Parathyroid adenoma (tissue), 2 donors: ENCODE measurements around the gene SORT1.

Experiments
- H2AFZ ChIP-seq: fragments of 300-600 bp; sonication (generic); one replicate; pipeline ENCODE4 v1.7.0; 2017; ENCODE audit warnings: antibody characterized with exemption, mild to moderate bottlenecking
- H3K27ac ChIP-seq: fragments of 300-600 bp; sonication (generic); one replicate; pipeline ENCODE4 v1.7.0; 2017
- H3K27me3 ChIP-seq: fragments of 300-600 bp; sonication (generic); one replicate; pipeline ENCODE4 v1.7.0; 2017; ENCODE audit warnings: low read length; ENCODE audit not compliant: control insufficient read depth, insufficient read depth
- H3K36me3 ChIP-seq: fragments of 300-600 bp; sonication (generic); one replicate; pipeline ENCODE4 v1.7.0; 2017; ENCODE audit warnings: low read length; ENCODE audit not compliant: control insufficient read depth, insufficient read depth
- H3K4me1 ChIP-seq: fragments of 300-600 bp; sonication (generic); one replicate; pipeline ENCODE4 v1.7.0; 2017; ENCODE audit warnings: control low read depth
- H3K4me2 ChIP-seq: fragments of 300-600 bp; sonication (generic); one replicate; pipeline ENCODE4 v1.7.0; 2017; ENCODE audit warnings: low read length
- H3K4me3 ChIP-seq: fragments of 300-600 bp; sonication (generic); one replicate; pipeline ENCODE4 v1.7.0; 2017; ENCODE audit warnings: low read depth, low read length
- H3K79me2 ChIP-seq: fragments of 300-600 bp; sonication (generic); one replicate; pipeline ENCODE4 v1.7.0; 2017; ENCODE audit warnings: control low read depth
- H3K9ac ChIP-seq: fragments of 300-600 bp; sonication (generic); one replicate; pipeline ENCODE4 v1.7.0; 2017; ENCODE audit warnings: mild to moderate bottlenecking
- H3K9me3 ChIP-seq: fragments of 300-600 bp; sonication (generic); one replicate; pipeline ENCODE4 v1.7.0; 2017; ENCODE audit warnings: low read length; ENCODE audit not compliant: control insufficient read depth
- CTCF ChIP-seq: fragments of 300-600 bp; sonication (generic); IDR thresholded peaks from one replicate; pipeline ENCODE4 v1.7.0; 2017; ENCODE audit warnings: antibody characterized with exemption, mild to moderate bottlenecking
- donor health status: primary hyperparathyroidism.

SORT1 gene

GRCh38 chr1:109322974-109323373 is 74.7 kb downstream of the SORT1 start:
- Histone ChIP-seq H2AFZ (no peak overlapping the region), H3K27me3 (no peaks in the 10 kb centered on the region), H3K4me3 (no peak overlapping the region), H3K36me3 (no peaks in the 10 kb centered on the region), H3K9ac (no peak overlapping the region), H3K9me3 (no peaks in the 10 kb centered on the region), H3K79me2 (no peaks in the 10 kb centered on the region), H3K27ac (no peak overlapping the region), H3K4me2 (no peak overlapping the region), H3K4me1 (no peaks in the 10 kb centered on the region)
- TF ChIP-seq CTCF: no peak

- H3K4me1 ChIP-seq: no peaks in the 10 kb centered on the region
- H3K27ac ChIP-seq: no peak overlapping the region
- no peaks in the 10 kb centered on the region for H3K79me2 ChIP-seq
- no peaks in the 10 kb centered on the region for H3K27me3 ChIP-seq
- no peak for TF ChIP-seq CTCF
- H3K36me3 ChIP-seq: no peaks in the 10 kb centered on the region
- no peak overlapping the region for H3K4me3 ChIP-seq
- H3K9ac ChIP-seq: no peak overlapping the region
- no peak overlapping the region for H2AFZ ChIP-seq
- no peak overlapping the region for H3K4me2 ChIP-seq
- H3K9me3 ChIP-seq: no peaks in the 10 kb centered on the region
Measured at GRCh38 chr1:109319114-109319513, 78.6 kb downstream of the SORT1 start.

GRCh38 chr1:109316506-109316905 is 81.2 kb downstream of the SORT1 start:
- Histone ChIP-seq H2AFZ (no peak overlapping the region), H3K27ac (no peak overlapping the region), H3K4me1 (no peaks in the 10 kb centered on the region), H3K9ac (no peak overlapping the region), H3K79me2 (no peaks in the 10 kb centered on the region), H3K9me3 (no peaks in the 10 kb centered on the region), H3K27me3 (no peaks in the 10 kb centered on the region), H3K4me3 (no peak overlapping the region), H3K4me2 (no peak overlapping the region), H3K36me3 (no peaks in the 10 kb centered on the region)
- no peak for TF ChIP-seq CTCF

- Histone ChIP-seq H3K36me3 (no peaks in the 10 kb centered on the region), H3K4me1 (no peaks in the 10 kb centered on the region), H3K4me2 (no peak overlapping the region), H3K27me3 (no peaks in the 10 kb centered on the region), H3K9me3 (no peaks in the 10 kb centered on the region), H2AFZ (no peak overlapping the region), H3K4me3 (no peak overlapping the region), H3K9ac (no peak overlapping the region), H3K27ac (no peak overlapping the region), H3K79me2 (no peaks in the 10 kb centered on the region)
- no peak for TF ChIP-seq CTCF
Measured at GRCh38 chr1:109315288-109315687, 82.4 kb downstream of the SORT1 start.

- Histone ChIP-seq H3K9ac (no peak overlapping the region), H2AFZ (no peak overlapping the region), H3K9me3 (no peaks in the 10 kb centered on the region), H3K4me3 (no peak overlapping the region), H3K27me3 (no peaks in the 10 kb centered on the region), H3K4me2 (no peak overlapping the region), H3K36me3 (no peaks in the 10 kb centered on the region), H3K27ac (no peak overlapping the region), H3K4me1 (no peaks in the 10 kb centered on the region), H3K79me2 (no peaks in the 10 kb centered on the region)
- no peak for TF ChIP-seq CTCF
Measured at GRCh38 chr1:109314795-109315194, 82.9 kb downstream of the SORT1 start.
